ENCODE results near the gene MAEA. TPM values are rescaled to one million over a fixed set of nuclear protein-coding genes. Genes with fewer than 3 reads are reported as not detected.

Gene MAEA
- total and polyA plus RNA-seq, 10 of the 15 experiments (the other 5 are each of a cell fraction or from before 2014, with no cell fraction given) = 3.6 to 67.1 (median 54.6) TPM

DNA sequence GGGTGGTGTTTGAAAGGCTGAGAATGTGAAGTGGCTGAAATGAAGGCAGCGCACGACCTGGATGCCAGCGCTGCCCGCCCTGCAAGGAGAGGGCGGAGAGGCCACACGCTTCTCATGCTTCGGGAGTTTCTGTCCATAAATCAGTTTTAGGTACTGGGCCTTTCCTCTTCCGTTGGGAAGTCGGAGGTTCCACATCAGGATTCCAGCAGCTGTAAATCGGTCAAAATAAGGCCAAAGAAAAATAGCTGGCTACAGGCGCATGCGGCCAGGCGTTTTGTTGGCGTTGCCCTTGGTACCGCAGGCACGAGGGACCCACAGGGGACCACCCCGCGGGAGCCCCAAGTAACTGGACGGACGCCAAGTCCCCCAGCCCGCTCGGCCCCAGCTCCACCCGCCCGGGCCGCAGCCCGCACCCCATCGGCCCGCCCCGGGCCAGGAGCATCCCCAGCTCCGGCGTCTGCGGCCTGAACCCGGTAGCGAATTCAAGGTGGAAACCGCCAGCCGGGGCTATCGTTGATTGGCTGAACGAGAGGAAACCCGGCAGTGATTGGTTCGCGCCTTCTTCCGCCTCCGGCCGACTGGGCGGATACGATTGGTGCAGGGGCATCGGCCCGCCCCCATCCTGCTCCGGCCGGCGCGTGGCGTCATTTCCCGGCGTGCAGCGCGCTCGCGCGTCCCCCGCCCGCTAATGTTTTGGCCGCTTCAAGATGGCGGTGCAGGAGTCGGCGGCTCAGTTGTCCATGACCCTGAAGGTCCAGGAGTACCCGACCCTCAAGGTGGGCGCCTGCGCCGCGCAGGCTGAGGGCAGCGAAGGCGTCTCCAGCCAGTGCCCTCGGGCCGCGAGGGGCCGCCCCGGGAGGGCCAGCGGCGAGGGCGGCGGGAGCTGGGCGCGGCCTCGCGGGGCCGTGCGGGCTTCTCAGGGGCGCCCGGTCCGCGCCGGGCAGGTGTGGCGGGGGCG, at the start of gene MAEA (continued):
- TF ChIP-seq NFIC (IDR thresholded peaks at IDR 0.05; ENCODE audit: low read depth, low read length) = no peak
- TF ChIP-seq CHD4 (IDR thresholded peaks at IDR 0.05) = no peak
- no peak for TF ChIP-seq FOXK2 (IDR thresholded peaks at IDR 0.05)
- TF ChIP-seq ZBTB11 (CRISPR knock-in tag; IDR thresholded peaks at IDR 0.05) = peak; percentile 50; the same call in 1 of the 2 replicates
- TF ChIP-seq SUPT20H (IDR thresholded peaks at IDR 0.05; ENCODE audit: borderline replicate concordance, control insufficient read depth, low read depth, low read length) = no peak
- TF ChIP-seq SMC3 (IDR thresholded peaks at IDR 0.05; ENCODE audit: borderline replicate concordance, low read length) = no peak
- peak; percentile 57; the same call in 1 of the 2 replicates for TF ChIP-seq TCF3 (IDR thresholded peaks at IDR 0.05; ENCODE audit: borderline replicate concordance, insufficient read depth, low read depth, low read length)
- TF ChIP-seq, protein P1, sequence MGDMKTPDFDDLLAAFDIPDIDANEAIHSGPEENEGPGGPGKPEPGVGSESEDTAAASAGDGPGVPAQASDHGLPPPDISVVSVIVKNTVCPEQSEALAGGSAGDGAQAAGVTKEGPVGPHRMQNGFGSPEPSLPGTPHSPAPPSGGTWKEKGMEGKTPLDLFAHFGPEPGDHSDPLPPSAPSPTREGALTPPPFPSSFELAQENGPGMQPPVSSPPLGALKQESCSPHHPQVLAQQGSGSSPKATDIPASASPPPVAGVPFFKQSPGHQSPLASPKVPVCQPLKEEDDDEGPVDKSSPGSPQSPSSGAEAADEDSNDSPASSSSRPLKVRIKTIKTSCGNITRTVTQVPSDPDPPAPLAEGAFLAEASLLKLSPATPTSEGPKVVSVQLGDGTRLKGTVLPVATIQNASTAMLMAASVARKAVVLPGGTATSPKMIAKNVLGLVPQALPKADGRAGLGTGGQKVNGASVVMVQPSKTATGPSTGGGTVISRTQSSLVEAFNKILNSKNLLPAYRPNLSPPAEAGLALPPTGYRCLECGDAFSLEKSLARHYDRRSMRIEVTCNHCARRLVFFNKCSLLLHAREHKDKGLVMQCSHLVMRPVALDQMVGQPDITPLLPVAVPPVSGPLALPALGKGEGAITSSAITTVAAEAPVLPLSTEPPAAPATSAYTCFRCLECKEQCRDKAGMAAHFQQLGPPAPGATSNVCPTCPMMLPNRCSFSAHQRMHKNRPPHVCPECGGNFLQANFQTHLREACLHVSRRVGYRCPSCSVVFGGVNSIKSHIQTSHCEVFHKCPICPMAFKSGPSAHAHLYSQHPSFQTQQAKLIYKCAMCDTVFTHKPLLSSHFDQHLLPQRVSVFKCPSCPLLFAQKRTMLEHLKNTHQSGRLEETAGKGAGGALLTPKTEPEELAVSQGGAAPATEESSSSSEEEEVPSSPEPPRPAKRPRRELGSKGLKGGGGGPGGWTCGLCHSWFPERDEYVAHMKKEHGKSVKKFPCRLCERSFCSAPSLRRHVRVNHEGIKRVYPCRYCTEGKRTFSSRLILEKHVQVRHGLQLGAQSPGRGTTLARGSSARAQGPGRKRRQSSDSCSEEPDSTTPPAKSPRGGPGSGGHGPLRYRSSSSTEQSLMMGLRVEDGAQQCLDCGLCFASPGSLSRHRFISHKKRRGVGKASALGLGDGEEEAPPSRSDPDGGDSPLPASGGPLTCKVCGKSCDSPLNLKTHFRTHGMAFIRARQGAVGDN (IDR thresholded peaks at IDR 0.05) = peak; percentile 32; the same call in 1 of the 2 replicates
- TF ChIP-seq RAD21 (IDR thresholded peaks at IDR 0.05; ENCODE audit: insufficient read depth, low read depth, low read length) = no peak

Data from GM12878 (cell line).